AG04449 (cell line): ENCODE data around the gene CPNE6.
A peak's percentile ranks its signal among the peaks of the same experiment; 100 is the strongest.

ENCODE experiments used
- CTCF ChIA-PET: fragments of 350-600 bp; formaldehyde crosslinking; extraction: SDS; loops from one replicate; lab custom pipeline; 2021; ENCODE audit warnings: antibody characterized with exemption; lab: Yijun Ruan, JAX
- POLR2A ChIA-PET: fragments of 400-600, 350-600 bp; formaldehyde crosslinking; extraction: SDS; loops from one replicate; lab custom pipeline; 2020; ENCODE audit warnings: antibody characterized with exemption, inconsistent platforms; lab: Yijun Ruan, JAX
- DNase-seq: peaks from one replicate; pipeline ENCODE4 v3.0.0-alpha.2; 2010; ENCODE audit warnings: low read depth, low spot score
- H3K4me3 ChIP-seq: 2 replicates; pipeline ENCODE4 v1.5.1; 2011; ENCODE audit warnings: low read depth, mild to moderate bottlenecking, control low read depth, low read length
- CTCF ChIP-seq: IDR thresholded peaks from one replicate; pipeline ENCODE4 v1.5.1; 2011; ENCODE audit warnings: mild to moderate bottlenecking, moderate library complexity, low read length, control low read depth, inconsistent platforms; ENCODE audit not compliant: insufficient read depth; ENCODE audit errors: missing control alignments

The CPNE6 gene

GRCh38 chr14:24113801-24114531 lies 42.6 kb downstream of the CPNE6 start:
- ChIA-PET POLR2A (interaction anchor here (0.9 to 2.6 kb wide), 14 partner anchors 9 to 194 kb away, joined by 3 to 44 read pairs (median 6); partner anchors contain the start of genes EMC9, IRF9, PCK2 and PSME1), CTCF (interaction anchor here (0.6 to 4.7 kb wide), 13 partner anchors 17 to 194 kb away, joined by 3 to 30 read pairs (median 4); partner anchors contain the start of genes CARMIL3, CIDEB, EMC9 and IRF9)
- no peak for DNase-seq
- peak overlapping the region; percentile 73 for H3K4me3 ChIP-seq
- TF ChIP-seq CTCF = no peak

GRCh38 chr14:24114532-24115421 lies 43.4 kb downstream of the CPNE6 start, which contains the start of the genes DCAF11 and NRL:
Gene DCAF11, plus strand, starts transcription at chr14:24114777. Its CDS starts 818 bp downstream, at chr14:24115595.
Gene NRL, minus strand, starts transcription at chr14:24114949. Its CDS starts 32,101 bp downstream, at chr14:24082848.
- ChIA-PET POLR2A (interaction anchor here (0.6 to 2.6 kb wide), 16 partner anchors 9 to 193 kb away, joined by 3 to 44 read pairs (median 5); partner anchors contain the start of genes CHMP4A, EMC9, IPO4 and IRF9), CTCF (interaction anchor here (0.7 to 4.7 kb wide), 14 partner anchors 19 to 193 kb away, joined by 3 to 30 read pairs (median 4); partner anchors contain the start of genes CARMIL3, CIDEB, EMC9 and IRF9)
- no peak for TF ChIP-seq CTCF
- H3K4me3 ChIP-seq = peak within 1 kb of the TSS; percentile 96
- peak; percentile 99 for DNase-seq

DNA sequence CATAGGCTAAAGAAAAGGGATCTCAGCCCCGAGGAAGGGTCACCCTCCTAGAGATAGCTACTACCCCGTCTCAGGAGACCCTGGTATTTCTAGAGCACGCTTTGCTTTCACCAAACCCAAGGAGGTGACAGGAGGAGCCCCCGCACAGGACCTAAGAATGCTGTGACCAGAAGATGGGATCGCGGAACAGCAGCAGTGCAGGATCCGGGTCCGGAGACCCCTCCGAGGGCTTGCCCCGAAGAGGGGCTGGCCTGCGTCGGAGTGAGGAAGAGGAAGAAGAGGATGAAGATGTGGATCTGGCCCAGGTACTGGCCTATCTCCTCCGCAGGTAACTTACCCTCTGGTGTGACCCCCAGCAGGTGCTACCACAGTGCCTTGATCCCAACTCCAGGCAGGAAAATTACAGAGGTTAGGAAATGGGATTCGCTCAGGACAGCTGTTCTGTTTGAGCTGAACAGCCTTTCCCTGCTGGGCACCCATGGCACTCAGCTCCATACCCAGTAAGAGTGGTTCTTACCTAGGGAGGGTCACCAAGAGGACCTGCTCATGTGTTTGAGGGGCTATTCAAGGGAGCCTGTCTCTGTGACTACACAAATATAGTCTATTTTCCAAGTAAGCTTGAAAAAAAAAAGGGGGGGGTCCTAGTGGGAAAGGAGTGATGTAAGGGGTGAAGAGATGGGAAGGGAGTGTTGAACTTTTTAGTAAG lies 44.2 kb downstream of the CPNE6 start:
- ChIA-PET CTCF (interaction anchor here (0.7 to 4.7 kb wide), 13 partner anchors 11 to 181 kb away, joined by 3 to 30 read pairs (median 5); partner anchors contain the start of genes CARMIL3, EMC9 and IRF9), POLR2A (interaction anchor here (0.6 to 2.6 kb wide), 9 partner anchors 14 to 127 kb away, joined by 3 to 44 read pairs (median 5); partner anchors contain the start of genes CHMP4A, EMC9, IPO4 and PCK2)
- DNase-seq = no peak
- peak overlapping the region; percentile 96 for H3K4me3 ChIP-seq
- no peak for TF ChIP-seq CTCF

DNA sequence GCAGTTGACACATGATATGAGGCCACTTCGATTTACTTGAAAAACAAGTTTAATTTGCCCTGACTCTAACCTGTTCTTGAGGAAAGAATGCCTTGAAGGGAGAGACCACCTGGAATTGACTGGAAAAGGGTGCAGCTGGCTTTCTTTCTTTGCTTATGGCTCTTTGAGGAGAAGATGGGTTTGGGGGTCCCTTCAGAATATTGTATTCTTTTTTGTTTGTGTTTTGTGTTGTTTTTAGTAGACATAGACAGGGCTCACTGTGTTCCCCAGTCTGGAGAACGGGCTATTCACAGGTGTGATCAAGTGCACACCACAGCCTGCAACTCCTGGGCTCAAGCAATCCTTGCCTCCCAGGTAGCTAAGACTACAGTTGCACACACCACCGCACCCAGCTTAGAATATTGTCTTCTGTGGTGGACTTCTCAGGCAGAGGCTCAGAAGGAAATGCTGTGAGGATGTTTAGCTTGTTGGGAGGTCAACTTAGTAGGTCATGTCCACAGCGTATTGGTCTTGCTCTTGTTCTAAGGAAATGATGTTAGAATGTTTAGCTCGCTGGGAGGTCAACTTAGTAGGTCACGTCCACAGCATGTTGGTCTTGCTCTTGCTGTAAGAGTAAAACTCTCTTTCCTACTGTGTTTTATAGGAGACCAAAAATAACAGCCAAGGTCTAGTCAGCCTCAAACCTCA lies 44.9 kb downstream of the CPNE6 start:
- ChIA-PET CTCF (interaction anchor here (0.6 to 4.7 kb wide), 10 partner anchors 8 to 181 kb away, joined by 3 to 30 read pairs (median 3); partner anchors contain the start of gene IRF9), POLR2A (no interaction called here)
- no peak for TF ChIP-seq CTCF
- H3K4me3 ChIP-seq = no peak overlapping the region
- DNase-seq = no peak

GRCh38 chr14:24117179-24117578 lies 45.8 kb downstream of the CPNE6 start:
- ChIA-PET CTCF (interaction anchor here (1.0 to 4.7 kb wide), 8 partner anchors 9 to 180 kb away, joined by 3 to 30 read pairs (median 8); partner anchors contain the start of gene IRF9), POLR2A (no interaction called here)
- H3K4me3 ChIP-seq = no peak overlapping the region
- DNase-seq = no peak
- TF ChIP-seq CTCF = no peak
